Measurements from ENCODE around the gene FGFBP1.
"Not testable (repeated sequence)": the region's sequence is repeated elsewhere in the genome, so short reads cannot be mapped to it uniquely, and the experiment has no call there.

Gene FGFBP1

GRCh38 chr4:15944895-15945294 is 6.4 kb upstream of the FGFBP1 start:
- DNase-seq, result no peak

GRCh38 chr4:15942283-15942682 is 3.7 kb upstream of the FGFBP1 start:
- no peak for DNase-seq

- DNase-seq, result no peak
Measured at GRCh38 chr4:15938182-15938581, 358 bp downstream of the FGFBP1 start.

GRCh38 chr4:15936495-15936894 is 2.0 kb downstream of the FGFBP1 start:
- DNase-seq, result no peak

GRCh38 chr4:15935504-15936402 is 2.8 kb downstream of the FGFBP1 start:
- no peak for DNase-seq

GRCh38 chr4:15934259-15934658 is 4.3 kb downstream of the FGFBP1 start:
- no peak for DNase-seq

GRCh38 chr4:15931451-15932210 is 6.9 kb downstream of the FGFBP1 start:
- no peak for DNase-seq

GRCh38 chr4:15930314-15930713 is 8.2 kb downstream of the FGFBP1 start:
- no peak for DNase-seq

- DNase-seq, result no peak
Measured at GRCh38 chr4:15929540-15929939, 9.0 kb downstream of the FGFBP1 start.

GRCh38 chr4:15928883-15929282 is 9.7 kb downstream of the FGFBP1 start:
- no peak for DNase-seq

- no peak for DNase-seq
Measured at GRCh38 chr4:15926486-15926885, 12.1 kb downstream of the FGFBP1 start.

- DNase-seq, result no peak
Measured at GRCh38 chr4:15925830-15926229, 12.7 kb downstream of the FGFBP1 start.

- no peak for DNase-seq
Measured at GRCh38 chr4:15921592-15921932, 17.0 kb downstream of the FGFBP1 start.

GRCh38 chr4:15920723-15921591 is 17.6 kb downstream of the FGFBP1 start:
- no peak for DNase-seq

GRCh38 chr4:15918484-15919129 is 19.9 kb downstream of the FGFBP1 start:
- no peak for DNase-seq

- DNase-seq, result no peak
Measured at GRCh38 chr4:15917297-15917696, 21.2 kb downstream of the FGFBP1 start.

GRCh38 chr4:15916358-15916757 is 22.2 kb downstream of the FGFBP1 start:
- DNase-seq, result not testable (repeated sequence)

GRCh38 chr4:15914736-15915135 is 23.8 kb downstream of the FGFBP1 start:
- no peak for DNase-seq

- no peak for DNase-seq
Measured at GRCh38 chr4:15914291-15914690, 24.2 kb downstream of the FGFBP1 start.

- DNase-seq, result no peak
Measured at GRCh38 chr4:15913631-15913970, 24.9 kb downstream of the FGFBP1 start.

- no peak for DNase-seq
Measured at GRCh38 chr4:15912961-15913630, 25.4 kb downstream of the FGFBP1 start.

GRCh38 chr4:15912236-15912635 is 26.3 kb downstream of the FGFBP1 start:
- DNase-seq, result no peak
